HCT116 (cell line): ENCODE data around the gene CBX4. TPM values are rescaled to one million over a fixed set of nuclear protein-coding genes. Genes with fewer than 3 reads are reported as not detected.

Source experiments
- ATAC-seq: fragments of 200-7000 bp; cut with Tn5 transposase; 2 replicates; pipeline ENCODE4 v1.9.1; 2020; ENCODE audit warnings: mild to moderate bottlenecking, moderate library complexity
- BruUV-seq: library from RNA; stranded (reverse); fragments of 400-500 nt; replicated peaks from 2 replicates; lab custom pipeline; 2021; lab: Mats Ljungman, UMichigan
- CTCF ChIA-PET: fragments of 300-600 bp; sonication (Branson Sonifier 250); formaldehyde crosslinking; loops from one replicate; lab custom pipeline; 2021; ENCODE audit warnings: antibody characterized with exemption; lab: Charles Lee
- POLR2A ChIA-PET: fragments of 300-600, 350-600 bp; sonication (Branson Sonifier 250); formaldehyde crosslinking; loops from one replicate; lab custom pipeline; 2021; ENCODE audit warnings: antibody characterized with exemption; lab: Charles Lee
- RAD21 ChIA-PET, 2 experiments: fragments of 300-600 bp; sonication (Branson Sonifier 250); formaldehyde crosslinking; loops; one replicate each; lab custom pipeline; 2023; ENCODE audit warnings: low total read pairs in 2 of 2; ENCODE audit not compliant: uncharacterized antibody in 2 of 2, unreplicated experiment in 2 of 2, low non-redundant PET in 1 of 2; lab: Charles Lee
- DNase-seq: peaks from one replicate; pipeline ENCODE4 v3.0.0-alpha.2; 2010; ENCODE audit warnings: low read depth, low spot score
- H2AFZ ChIP-seq: fragments of 200-600 bp; shearing (Covaris generic), sonication (generic); 2 replicates; pipeline ENCODE4 v1.6.1; 2017; ENCODE audit warnings: low read depth, mixed run types, mixed read lengths, antibody characterized with exemption, low read length; ENCODE audit not compliant: poor library complexity, severe bottlenecking
- H3K27ac ChIP-seq: 2 replicates; pipeline ENCODE4 v1.5.1; 2012; ENCODE audit warnings: low read depth, low read length
- H3K27me3 ChIP-seq: fragments of 200-600 bp; sonication (generic); 2 replicates; pipeline ENCODE4 v1.6.1; 2016; ENCODE audit warnings: mixed run types, low read length, mixed read lengths; ENCODE audit not compliant: insufficient read depth
- H3K36me3 ChIP-seq, 2 experiments: fragments of 200-500 bp in 1 of 2; fragments of 200-600 bp in 1 of 2; sonication (Bioruptor generic) in 1 of 2; sonication (generic) in 1 of 2; 2 replicates each; pipeline versions ENCODE4 v1.5.1 to v1.6.1; 2014 to 2016; ENCODE audit warnings: low read length in 2 of 2, inconsistent platforms in 1 of 2, mixed read lengths in 1 of 2, mixed run types in 1 of 2; ENCODE audit not compliant: insufficient read depth in 2 of 2, control insufficient read depth in 1 of 2
- H3K4me1 ChIP-seq, 2 experiments: fragments of 200-600 bp in 1 of 2; sonication (generic) in 1 of 2; 2 replicates each; pipeline versions ENCODE4 v1.5.1 to v1.6.1; 2012 to 2017; ENCODE audit warnings: low read length in 2 of 2, inconsistent platforms in 1 of 2, mild to moderate bottlenecking in 1 of 2, mixed read lengths in 1 of 2, mixed run types in 1 of 2, moderate library complexity in 1 of 2; ENCODE audit not compliant: insufficient read depth in 2 of 2, control insufficient read depth in 1 of 2
- H3K4me2 ChIP-seq: fragments of 200-600 bp; sonication (generic); 2 replicates; pipeline ENCODE4 v1.6.1; 2017; ENCODE audit warnings: mixed run types, low read length, mixed read lengths
- H3K4me3 ChIP-seq, 2 experiments: fragments of 200-600 bp in 1 of 2; sonication (generic) in 1 of 2; replicated peaks in 1 of 2; 2 replicates each; pipeline ENCODE4 v1.5.1; 2011 to 2016; ENCODE audit warnings: low read length in 2 of 2, control low read depth in 1 of 2, low read depth in 1 of 2, mild to moderate bottlenecking in 1 of 2, mixed read lengths in 1 of 2, mixed run types in 1 of 2
- H3K79me2 ChIP-seq: fragments of 200-600 bp; sonication (generic); 2 replicates; pipeline ENCODE4 v1.6.1; 2017; ENCODE audit warnings: mild to moderate bottlenecking, mixed run types, low read length, moderate library complexity, mixed read lengths; ENCODE audit not compliant: insufficient read depth
- H3K9ac ChIP-seq: fragments of 200-600 bp; sonication (generic); 2 replicates; pipeline ENCODE4 v1.6.1; 2016; ENCODE audit warnings: low read length, mixed read lengths
- H3K9me2 ChIP-seq: fragments of 200-600 bp; sonication (generic), shearing (Covaris generic); 2 replicates; pipeline ENCODE4 v1.6.1; 2017; ENCODE audit warnings: mixed run types, mild to moderate bottlenecking, moderate library complexity; ENCODE audit not compliant: insufficient read depth
- H3K9me3 ChIP-seq, 2 experiments: fragments of 200-500 bp in 1 of 2; fragments of 200-600 bp in 1 of 2; sonication (Bioruptor generic) in 1 of 2; sonication (generic) in 1 of 2; 2 replicates each; pipeline ENCODE4 v1.6.1; 2014 to 2017; ENCODE audit warnings: low read length in 2 of 2, mixed read lengths in 2 of 2, inconsistent platforms in 1 of 2, low read depth in 1 of 2, mild to moderate bottlenecking in 1 of 2, mixed run types in 1 of 2, moderate library complexity in 1 of 2; ENCODE audit not compliant: control insufficient read depth in 1 of 2, insufficient read depth in 1 of 2
- H4K20me1 ChIP-seq: fragments of 200-600 bp; sonication (generic), shearing (Covaris generic); 2 replicates; pipeline ENCODE4 v1.6.1; 2017; ENCODE audit warnings: mixed run types, mild to moderate bottlenecking, moderate library complexity; ENCODE audit not compliant: insufficient read depth
- CBX3 ChIP-seq: IDR thresholded peaks from 2 replicates; pipeline ENCODE4 v1.6.1; 2012; ENCODE audit warnings: low read depth
- CEBPB ChIP-seq: IDR thresholded peaks from 2 replicates; pipeline ENCODE4 v1.6.1; 2012; ENCODE audit warnings: low read depth
- EGR1 ChIP-seq: IDR thresholded peaks from 2 replicates; pipeline ENCODE4 v1.6.1; 2012; ENCODE audit warnings: low read depth
- EZH2phosphoT487 ChIP-seq: fragments of 200-600 bp; IDR thresholded peaks from 2 replicates; pipeline ENCODE4 v1.6.1; 2018; ENCODE audit warnings: antibody characterized with exemption, borderline replicate concordance
- FOSL1 ChIP-seq: IDR thresholded peaks from 2 replicates; pipeline ENCODE4 v1.6.1; 2012; ENCODE audit warnings: low read depth
- JUND ChIP-seq: IDR thresholded peaks from 2 replicates; pipeline ENCODE4 v1.6.1; 2012
- POLR2A ChIP-seq: IDR thresholded peaks from 2 replicates; pipeline ENCODE4 v1.7.0; 2011; ENCODE audit warnings: borderline replicate concordance; ENCODE audit not compliant: insufficient read depth, insufficient read length; ENCODE audit errors: extremely low read depth
- SIN3A ChIP-seq: IDR thresholded peaks from 2 replicates; pipeline ENCODE4 v1.6.1; 2012; ENCODE audit warnings: low read depth
- SP1 ChIP-seq: IDR thresholded peaks from 2 replicates; pipeline ENCODE4 v1.6.1; 2012; ENCODE audit warnings: low read depth
- SRF ChIP-seq: IDR thresholded peaks from 2 replicates; pipeline ENCODE4 v1.6.1; 2012; ENCODE audit warnings: low read depth
- YY1 ChIP-seq: IDR thresholded peaks from 2 replicates; pipeline ENCODE4 v1.6.1; 2011; ENCODE audit warnings: low read length, low read depth, moderate library complexity, mild to moderate bottlenecking; ENCODE audit not compliant: insufficient replicate concordance; ENCODE audit errors: extremely low read depth
- ZFX ChIP-seq: fragments of 450-650 bp; IDR thresholded peaks from 2 replicates; pipeline ENCODE4 v1.6.1; 2017
- ZNF274 ChIP-seq: fragments of 200-500 bp; sonication (Bioruptor generic); IDR thresholded peaks from 2 replicates; pipeline ENCODE4 v1.6.1; 2014; ENCODE audit warnings: mild to moderate bottlenecking, low read depth, low read length, inconsistent platforms
- intact Hi-C: fragments of 100-400 bp; cut with micrococcal nuclease; formaldehyde crosslinking; loops from 2 replicates; pipeline ENCODE4 v1.10.0; 2022
- total RNA-seq: library from RNA; stranded (reverse); gene quantifications from one replicate; pipeline ENCODE4 v1.2.1, GENCODE V29; 2021; ENCODE audit not compliant: unreplicated experiment
- TF ChIP-seq, protein P1 (sequence below): IDR thresholded peaks from 2 replicates; pipeline ENCODE4 v1.6.1; 2012
- TF ChIP-seq, protein P2 (sequence below), 3 experiments: fragments of 200-600 bp in 1 of 3; sonication (generic) in 1 of 3; IDR thresholded peaks in 2 of 3; conservative IDR thresholded peaks in 1 of 3; 2 replicates each; pipeline ENCODE4 v1.5.1; 2012 to 2017; ENCODE audit warnings: low read depth in 2 of 3, low read length in 2 of 3, antibody characterized with exemption in 1 of 3, borderline replicate concordance in 1 of 3, control low read depth in 1 of 3, mild to moderate bottlenecking in 1 of 3, mixed read lengths in 1 of 3, mixed run types in 1 of 3, moderate library complexity in 1 of 3; ENCODE audit not compliant: insufficient read depth in 1 of 3
- TF ChIP-seq, protein P3 (sequence below): IDR thresholded peaks from 2 replicates; pipeline ENCODE4 v1.6.1; 2011; ENCODE audit warnings: mild to moderate bottlenecking, low read length, moderate library complexity; ENCODE audit not compliant: insufficient replicate concordance; ENCODE audit errors: extremely low read depth

CBX4 gene
- total RNA-seq, 1 experiment from 2014 or later = 60.9 TPM

DNA sequence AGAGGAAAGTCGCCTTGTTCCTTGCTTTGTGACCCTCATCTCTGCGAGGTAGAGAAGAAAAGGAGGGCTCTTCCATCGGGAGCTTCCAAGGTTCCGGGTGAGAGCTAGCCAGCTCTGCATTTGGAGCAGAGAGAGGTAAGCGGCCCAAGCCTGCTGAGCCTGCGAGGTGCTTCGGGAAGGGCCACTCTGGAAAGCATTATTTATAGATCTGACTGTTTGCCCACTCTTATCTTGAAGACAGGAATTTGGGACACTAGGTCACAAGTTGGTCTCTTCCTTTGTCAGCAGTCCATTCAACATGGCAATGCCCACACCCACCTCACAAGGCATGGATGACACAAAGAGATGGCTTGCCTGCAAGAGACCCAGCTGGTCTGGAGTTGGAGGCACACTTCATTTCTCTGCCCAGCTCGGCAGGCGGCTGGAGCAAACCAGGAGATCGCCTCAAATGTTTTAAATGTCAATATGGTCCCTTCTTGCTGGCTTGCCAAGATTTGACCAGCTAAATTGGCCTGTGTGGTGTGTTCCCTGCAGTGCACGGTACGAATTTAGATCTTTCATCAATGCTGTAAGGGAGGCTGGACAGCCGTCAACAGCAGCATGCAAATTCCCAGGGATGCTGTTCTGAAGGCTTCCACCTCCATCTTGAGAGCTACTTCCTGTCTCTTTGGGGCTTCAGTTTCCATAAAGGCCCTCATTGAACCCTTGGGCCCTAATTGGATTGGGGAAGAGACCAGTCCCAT is 19.5 kb downstream of the CBX4 start:
- TF ChIP-seq POLR2A = no peak
- ChIA-PET POLR2A (interaction anchor here (1.0 kb wide), 2 partner anchors 9 to 19 kb away, joined by 3 read pairs; partner anchors contain the start of gene CBX4), RAD21 (no interaction called here), CTCF (interaction anchor here (0.8 to 1.1 kb wide), 3 partner anchors 8 to 12 kb away, joined by 3 to 5 read pairs (median 3); no protein-coding TSS in a partner anchor)
- no peak overlapping the region for H3K27ac ChIP-seq
- intact Hi-C loops = no loop called here
- H3K79me2 ChIP-seq = no peaks in the 10 kb centered on the region
- ATAC-seq (no peak), DNase-seq (no peak)
- no peaks in the 10 kb centered on the region for H3K9me2 ChIP-seq
- no peak overlapping the region for H2AFZ ChIP-seq
- H3K4me1 ChIP-seq = peaks cover 0 to 4% of the 10 kb centered on the region in 2 experiments; a peak in 1 of 4 replicates
- BruUV-seq = no TSS peak
- no peaks in the 10 kb centered on the region for H4K20me1 ChIP-seq
- no peak overlapping the region for H3K4me3 ChIP-seq
- H3K27me3 ChIP-seq = no peaks in the 10 kb centered on the region
- H3K36me3 ChIP-seq = no peaks in the 10 kb centered on the region
- no peak overlapping the region for H3K4me2 ChIP-seq
- no peaks in the 10 kb centered on the region for H3K9me3 ChIP-seq
- no peak overlapping the region for H3K9ac ChIP-seq

DNA sequence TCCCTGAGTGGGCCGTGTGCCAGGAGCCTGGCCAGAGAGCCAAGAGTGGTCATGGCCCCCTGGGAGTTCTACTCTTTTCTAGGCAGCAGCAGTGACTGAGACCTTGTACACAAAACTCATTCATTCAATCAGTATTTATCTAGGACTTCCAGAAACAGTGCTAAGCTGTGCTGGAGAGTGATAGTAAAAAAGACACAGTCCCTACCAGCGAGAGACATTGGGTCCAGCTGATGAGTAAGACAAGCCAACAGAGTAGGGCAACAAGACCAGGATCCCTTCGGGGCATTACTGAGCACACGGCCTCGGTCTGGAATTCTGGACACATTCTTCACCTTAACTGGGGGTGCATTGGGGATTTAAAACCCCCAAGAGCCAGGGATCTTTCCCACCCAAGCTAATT is 20.2 kb downstream of the CBX4 start:
- Histone ChIP-seq H3K4me1 (peaks cover 0 to 4% of the 10 kb centered on the region in 2 experiments; a peak in 1 of 4 replicates), H3K9ac (no peak overlapping the region), H2AFZ (no peak overlapping the region), H3K27ac (no peak overlapping the region), H3K27me3 (no peaks in the 10 kb centered on the region), H4K20me1 (no peaks in the 10 kb centered on the region), H3K9me2 (no peaks in the 10 kb centered on the region), H3K9me3 (no peaks in the 10 kb centered on the region), H3K79me2 (no peaks in the 10 kb centered on the region), H3K4me3 (no peak overlapping the region), H3K36me3 (no peaks in the 10 kb centered on the region), H3K4me2 (no peak overlapping the region)
- no TSS peak for BruUV-seq
- ChIA-PET POLR2A (interaction anchor here (1.0 to 1.8 kb wide), 3 partner anchors 9 to 20 kb away, joined by 3 to 6 read pairs (median 3); partner anchors contain the start of gene CBX4), CTCF (interaction anchor here (1.0 to 2.3 kb wide), 3 partner anchors 8 to 16 kb away, joined by 4 to 6 read pairs (median 5); no protein-coding TSS in a partner anchor), RAD21 (no interaction called here)
- no peak for DNase-seq
- ATAC-seq = no peak
- intact Hi-C loops = no loop called here
- TF ChIP-seq, protein P1, sequence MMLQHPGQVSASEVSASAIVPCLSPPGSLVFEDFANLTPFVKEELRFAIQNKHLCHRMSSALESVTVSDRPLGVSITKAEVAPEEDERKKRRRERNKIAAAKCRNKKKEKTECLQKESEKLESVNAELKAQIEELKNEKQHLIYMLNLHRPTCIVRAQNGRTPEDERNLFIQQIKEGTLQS = no peak
- TF ChIP-seq EGR1 (no peak), CEBPB (no peak), YY1 (no peak), EZH2phosphoT487 (no peak), JUND (no peak), SIN3A (no peak), ZNF274 (no peak), CBX3 (no peak), SRF (no peak), SP1 (no peak), POLR2A (no peak), FOSL1 (no peak), ZFX (no peak)
- TF ChIP-seq, protein P2, sequence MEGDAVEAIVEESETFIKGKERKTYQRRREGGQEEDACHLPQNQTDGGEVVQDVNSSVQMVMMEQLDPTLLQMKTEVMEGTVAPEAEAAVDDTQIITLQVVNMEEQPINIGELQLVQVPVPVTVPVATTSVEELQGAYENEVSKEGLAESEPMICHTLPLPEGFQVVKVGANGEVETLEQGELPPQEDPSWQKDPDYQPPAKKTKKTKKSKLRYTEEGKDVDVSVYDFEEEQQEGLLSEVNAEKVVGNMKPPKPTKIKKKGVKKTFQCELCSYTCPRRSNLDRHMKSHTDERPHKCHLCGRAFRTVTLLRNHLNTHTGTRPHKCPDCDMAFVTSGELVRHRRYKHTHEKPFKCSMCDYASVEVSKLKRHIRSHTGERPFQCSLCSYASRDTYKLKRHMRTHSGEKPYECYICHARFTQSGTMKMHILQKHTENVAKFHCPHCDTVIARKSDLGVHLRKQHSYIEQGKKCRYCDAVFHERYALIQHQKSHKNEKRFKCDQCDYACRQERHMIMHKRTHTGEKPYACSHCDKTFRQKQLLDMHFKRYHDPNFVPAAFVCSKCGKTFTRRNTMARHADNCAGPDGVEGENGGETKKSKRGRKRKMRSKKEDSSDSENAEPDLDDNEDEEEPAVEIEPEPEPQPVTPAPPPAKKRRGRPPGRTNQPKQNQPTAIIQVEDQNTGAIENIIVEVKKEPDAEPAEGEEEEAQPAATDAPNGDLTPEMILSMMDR (IDR thresholded peaks at IDR 0.05 in 2 of 3, conservative IDR thresholded peaks at IDR 0.05 in 1 of 3; ENCODE audit: borderline replicate concordance in 1 of 3, insufficient read depth in 1 of 3, low read depth in 2 of 3, low read length in 2 of 3) = no peak
- TF ChIP-seq, protein P3, sequence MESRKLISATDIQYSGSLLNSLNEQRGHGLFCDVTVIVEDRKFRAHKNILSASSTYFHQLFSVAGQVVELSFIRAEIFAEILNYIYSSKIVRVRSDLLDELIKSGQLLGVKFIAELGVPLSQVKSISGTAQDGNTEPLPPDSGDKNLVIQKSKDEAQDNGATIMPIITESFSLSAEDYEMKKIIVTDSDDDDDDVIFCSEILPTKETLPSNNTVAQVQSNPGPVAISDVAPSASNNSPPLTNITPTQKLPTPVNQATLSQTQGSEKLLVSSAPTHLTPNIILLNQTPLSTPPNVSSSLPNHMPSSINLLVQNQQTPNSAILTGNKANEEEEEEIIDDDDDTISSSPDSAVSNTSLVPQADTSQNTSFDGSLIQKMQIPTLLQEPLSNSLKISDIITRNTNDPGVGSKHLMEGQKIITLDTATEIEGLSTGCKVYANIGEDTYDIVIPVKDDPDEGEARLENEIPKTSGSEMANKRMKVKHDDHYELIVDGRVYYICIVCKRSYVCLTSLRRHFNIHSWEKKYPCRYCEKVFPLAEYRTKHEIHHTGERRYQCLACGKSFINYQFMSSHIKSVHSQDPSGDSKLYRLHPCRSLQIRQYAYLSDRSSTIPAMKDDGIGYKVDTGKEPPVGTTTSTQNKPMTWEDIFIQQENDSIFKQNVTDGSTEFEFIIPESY = no peak
